Activated naive CD8-positive, alpha-beta T cell treated with anti-CD3 and anti-CD28 coated beads, Interleukin-2, amount 50 U/mL, for 24 hours (primary cell): ENCODE measurements around the gene UBXN6.

ENCODE experiments used
- ATAC-seq: fragments of 150-1000 bp; cut with Tn5 transposase; one replicate; pipeline ENCODE4 v1.10.0; 2021
- DNase-seq: peaks from one replicate; pipeline ENCODE4 v3.0.0; 2021
- H3K27ac Mint-ChIP-seq: one replicate; pipeline ENCODE4 v1.8.0; 2021; ENCODE audit warnings: mild to moderate bottlenecking, mixed read lengths
- H3K27me3 Mint-ChIP-seq: one replicate; pipeline ENCODE4 v1.8.0; 2021; ENCODE audit warnings: mixed read lengths
- H3K36me3 Mint-ChIP-seq: one replicate; pipeline ENCODE4 v1.8.0; 2021; ENCODE audit warnings: low read depth, mixed read lengths
- H3K4me1 Mint-ChIP-seq: one replicate; pipeline ENCODE4 v1.8.0; 2021; ENCODE audit warnings: mixed read lengths
- H3K4me3 Mint-ChIP-seq: one replicate; pipeline ENCODE4 v1.8.0; 2021; ENCODE audit warnings: mild to moderate bottlenecking, moderate library complexity, mixed read lengths
- H3K9me3 Mint-ChIP-seq: one replicate; pipeline ENCODE4 v1.8.0; 2021; ENCODE audit warnings: mixed read lengths

UBXN6 gene

GRCh38 chr19:4443966-4444764 lies 13.4 kb downstream of the UBXN6 start:
- no peaks in the 10 kb centered on the region for H3K9me3 Mint-ChIP-seq
- peaks cover 12% of the 10 kb centered on the region for H3K36me3 Mint-ChIP-seq
- H3K27me3 Mint-ChIP-seq = no peaks in the 10 kb centered on the region
- H3K27ac Mint-ChIP-seq = no peak overlapping the region
- no peak for ATAC-seq
- no peak for DNase-seq
- no peak overlapping the region for H3K4me3 Mint-ChIP-seq
- no peaks in the 10 kb centered on the region for H3K4me1 Mint-ChIP-seq

DNA sequence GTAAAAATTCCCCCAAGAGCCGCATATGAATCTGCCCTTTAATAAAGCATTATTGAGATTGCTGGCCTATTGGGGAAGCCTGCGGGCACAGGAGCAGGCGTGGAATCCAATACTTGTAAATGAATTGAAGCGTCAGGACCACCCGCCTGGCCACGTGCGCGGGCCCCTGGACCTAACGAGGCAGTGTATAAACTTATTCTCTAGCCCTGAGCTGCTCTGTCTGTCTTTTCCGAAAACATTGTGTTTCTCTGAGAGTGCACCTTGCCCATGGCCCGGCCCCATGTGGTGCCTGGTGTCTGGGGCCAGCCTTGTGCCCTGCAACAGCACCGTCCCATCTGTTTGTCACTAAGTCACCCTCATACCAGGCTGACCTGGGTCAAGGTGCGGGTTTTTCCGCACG lies 14.4 kb downstream of the UBXN6 start:
- H3K4me3 Mint-ChIP-seq = no peak overlapping the region
- no peaks in the 10 kb centered on the region for H3K9me3 Mint-ChIP-seq
- ATAC-seq (no peak), DNase-seq (no peak)
- peaks cover 17% of the 10 kb centered on the region for H3K36me3 Mint-ChIP-seq
- no peak overlapping the region for H3K27ac Mint-ChIP-seq
- no peaks in the 10 kb centered on the region for H3K27me3 Mint-ChIP-seq
- H3K4me1 Mint-ChIP-seq = no peaks in the 10 kb centered on the region

DNA sequence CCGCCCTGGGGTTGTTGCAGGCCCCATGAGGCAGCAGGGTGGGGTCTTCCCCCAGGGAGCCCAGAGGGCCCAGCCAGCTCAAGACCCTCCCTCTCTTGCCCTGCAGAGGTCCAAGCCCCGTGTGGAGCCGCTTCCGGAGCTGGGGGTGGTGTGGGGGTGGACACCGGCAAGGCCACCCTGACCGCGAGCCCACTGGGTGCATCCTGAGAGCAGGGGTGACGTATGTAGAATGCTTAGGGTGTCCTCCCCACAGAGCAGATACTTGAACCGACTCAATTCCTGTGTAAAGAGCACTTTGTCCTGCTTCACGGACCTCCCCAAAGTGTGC lies 14.8 kb downstream of the UBXN6 start:
- no peaks in the 10 kb centered on the region for H3K27me3 Mint-ChIP-seq
- DNase-seq (no peak), ATAC-seq (no peak)
- H3K27ac Mint-ChIP-seq = no peak overlapping the region
- no peak overlapping the region for H3K4me3 Mint-ChIP-seq
- H3K4me1 Mint-ChIP-seq = no peaks in the 10 kb centered on the region
- peaks cover 21% of the 10 kb centered on the region for H3K36me3 Mint-ChIP-seq
- H3K9me3 Mint-ChIP-seq = no peaks in the 10 kb centered on the region

GRCh38 chr19:4441994-4442818 lies 15.4 kb downstream of the UBXN6 start:
- no peaks in the 10 kb centered on the region for H3K9me3 Mint-ChIP-seq
- no peak overlapping the region for H3K27ac Mint-ChIP-seq
- H3K4me1 Mint-ChIP-seq = no peaks in the 10 kb centered on the region
- H3K4me3 Mint-ChIP-seq = no peak overlapping the region
- DNase-seq (no peak), ATAC-seq (no peak)
- no peaks in the 10 kb centered on the region for H3K27me3 Mint-ChIP-seq
- H3K36me3 Mint-ChIP-seq = peaks cover 22% of the 10 kb centered on the region

DNA sequence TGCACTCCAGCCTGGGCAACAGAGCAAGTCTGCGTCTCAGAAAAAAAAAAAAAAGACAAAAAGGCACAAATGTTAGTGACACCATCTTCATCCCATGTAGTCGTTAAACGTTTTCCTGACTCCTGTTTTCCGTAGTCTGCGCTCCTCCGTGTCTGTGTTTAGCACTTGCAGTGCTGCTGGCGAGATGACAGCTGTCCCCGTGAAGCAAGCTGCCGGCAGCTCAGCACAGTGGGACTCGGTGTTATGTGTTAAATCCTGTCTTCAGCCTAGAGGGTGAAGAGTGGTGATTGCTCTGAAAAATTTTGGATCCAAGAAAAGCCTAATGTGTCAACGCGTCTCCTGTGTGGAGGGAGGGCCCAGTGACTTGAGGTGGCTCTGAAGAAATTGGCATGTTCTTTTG lies 18.4 kb downstream of the UBXN6 start:
- Mint-ChIP-seq H3K4me1 (no peaks in the 10 kb centered on the region), H3K36me3 (peaks cover 29% of the 10 kb centered on the region), H3K9me3 (no peaks in the 10 kb centered on the region), H3K4me3 (no peak overlapping the region), H3K27me3 (no peaks in the 10 kb centered on the region), H3K27ac (no peak overlapping the region)
- DNase-seq (no peak), ATAC-seq (no peak)

DNA sequence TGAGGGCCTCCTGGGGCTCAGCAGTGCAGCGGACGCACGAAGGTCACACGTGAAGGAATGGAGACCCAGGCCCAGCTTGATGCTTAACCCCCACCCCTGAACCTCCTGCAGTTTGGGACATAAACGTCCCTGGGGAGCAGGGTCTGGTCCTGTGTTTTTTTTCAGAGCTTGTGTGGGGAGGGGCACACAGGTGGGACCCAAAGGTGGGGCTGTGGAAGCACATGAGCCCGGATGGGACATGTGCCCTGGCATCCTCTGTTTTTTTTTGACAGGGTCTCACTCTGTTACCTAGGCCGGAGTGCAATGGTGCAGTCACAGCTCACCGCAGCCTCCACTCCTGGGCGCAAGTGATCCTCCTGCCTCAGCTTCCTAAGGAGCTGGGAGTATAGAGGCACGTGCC lies 20.5 kb downstream of the UBXN6 start:
- no peak for DNase-seq
- peaks cover 37% of the 10 kb centered on the region for H3K36me3 Mint-ChIP-seq
- no peak for ATAC-seq
- no peak overlapping the region for H3K27ac Mint-ChIP-seq
- H3K4me3 Mint-ChIP-seq = no peak overlapping the region
- no peaks in the 10 kb centered on the region for H3K4me1 Mint-ChIP-seq
- H3K9me3 Mint-ChIP-seq = no peaks in the 10 kb centered on the region
- no peaks in the 10 kb centered on the region for H3K27me3 Mint-ChIP-seq

- Mint-ChIP-seq H3K27me3 (no peaks in the 10 kb centered on the region), H3K4me3 (no peak overlapping the region), H3K36me3 (peaks cover 44% of the 10 kb centered on the region), H3K27ac (no peak overlapping the region), H3K4me1 (peaks cover 3% of the 10 kb centered on the region), H3K9me3 (no peaks in the 10 kb centered on the region)
- no peak for DNase-seq
- ATAC-seq = no peak
Observed at GRCh38 chr19:4436231-4436630, 21.4 kb downstream of the UBXN6 start.

DNA sequence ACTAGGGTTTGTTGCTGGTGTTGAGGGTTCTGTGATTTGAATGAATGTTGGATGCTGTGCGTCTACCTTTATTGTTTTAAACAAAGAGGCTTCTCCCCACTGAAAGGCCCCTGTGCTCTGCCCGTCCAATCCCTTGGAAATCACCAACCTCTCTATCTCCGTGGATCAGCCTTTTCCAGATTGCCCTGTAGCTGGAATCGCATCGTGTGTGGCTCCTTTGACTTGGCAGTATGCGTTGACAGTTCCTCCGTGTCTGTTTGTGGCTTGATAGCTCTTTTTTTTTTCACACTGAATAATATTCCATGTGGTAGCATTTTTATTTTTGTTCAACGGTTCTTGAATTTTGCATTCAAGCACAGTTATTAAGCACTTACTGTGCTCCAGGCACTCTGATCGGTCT lies 23.2 kb downstream of the UBXN6 start:
- no peaks in the 10 kb centered on the region for H3K27me3 Mint-ChIP-seq
- no peak overlapping the region for H3K4me3 Mint-ChIP-seq
- no peaks in the 10 kb centered on the region for H3K9me3 Mint-ChIP-seq
- DNase-seq (no peak), ATAC-seq (no peak)
- no peak overlapping the region for H3K27ac Mint-ChIP-seq
- H3K4me1 Mint-ChIP-seq = peaks cover 3% of the 10 kb centered on the region
- peaks cover 50% of the 10 kb centered on the region for H3K36me3 Mint-ChIP-seq

DNA sequence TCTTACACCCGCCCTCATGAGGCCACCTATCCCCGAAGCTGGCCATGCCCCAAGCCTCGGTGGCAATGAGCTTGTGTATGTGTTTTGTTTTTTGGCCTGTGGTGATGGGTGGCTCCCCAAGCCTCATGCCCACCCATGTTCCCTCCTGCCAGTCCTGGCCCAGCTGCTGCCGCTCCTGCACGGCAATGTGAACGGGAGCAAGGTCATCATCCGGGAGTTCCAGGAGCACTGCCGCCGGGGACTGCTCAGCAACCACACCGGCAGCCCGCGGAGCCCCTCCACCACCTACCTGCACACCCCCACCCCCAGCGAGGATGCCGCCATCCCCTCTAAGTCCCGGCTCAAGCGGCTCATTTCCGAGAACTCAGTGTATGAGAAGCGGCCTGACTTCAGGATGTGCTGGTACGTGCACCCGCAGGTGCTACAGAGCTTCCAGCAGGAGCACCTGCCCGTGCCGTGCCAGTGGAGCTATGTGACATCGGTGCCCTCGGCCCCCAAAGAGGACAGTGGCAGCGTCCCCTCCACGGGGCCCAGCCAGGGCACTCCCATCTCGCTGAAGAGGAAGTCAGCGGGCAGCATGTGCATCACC lies 24.6 kb downstream of the UBXN6 start:
- H3K27me3 Mint-ChIP-seq = no peaks in the 10 kb centered on the region

GRCh38 chr19:4431808-4432674 lies 25.6 kb downstream of the UBXN6 start:
- peaks cover 47% of the 10 kb centered on the region for H3K36me3 Mint-ChIP-seq
- no peaks in the 10 kb centered on the region for H3K27me3 Mint-ChIP-seq
- DNase-seq = no peak
- H3K27ac Mint-ChIP-seq = no peak overlapping the region
- no peak overlapping the region for H3K4me3 Mint-ChIP-seq
- ATAC-seq = no peak
- H3K4me1 Mint-ChIP-seq = peaks cover 3% of the 10 kb centered on the region
- H3K9me3 Mint-ChIP-seq = no peaks in the 10 kb centered on the region

More for the DNA sequence above, 24.6 kb downstream of the UBXN6 start:
- peaks cover 50% of the 10 kb centered on the region for H3K36me3 Mint-ChIP-seq
- no peak overlapping the region for H3K27ac Mint-ChIP-seq
- DNase-seq (no peak), ATAC-seq (no peak)
- H3K4me1 Mint-ChIP-seq = peaks cover 3% of the 10 kb centered on the region
- H3K9me3 Mint-ChIP-seq = no peaks in the 10 kb centered on the region
- H3K4me3 Mint-ChIP-seq = no peak overlapping the region

- DNase-seq (no peak), ATAC-seq (no peak)
- H3K9me3 Mint-ChIP-seq = no peaks in the 10 kb centered on the region
- H3K36me3 Mint-ChIP-seq = peaks cover 47% of the 10 kb centered on the region
- no peak overlapping the region for H3K27ac Mint-ChIP-seq
- peaks cover 3% of the 10 kb centered on the region for H3K4me1 Mint-ChIP-seq
- no peak overlapping the region for H3K4me3 Mint-ChIP-seq
- H3K27me3 Mint-ChIP-seq = no peaks in the 10 kb centered on the region
Observed at GRCh38 chr19:4431296-4431695, 26.3 kb downstream of the UBXN6 start.

- Mint-ChIP-seq H3K27ac (no peak overlapping the region), H3K4me1 (peaks cover 3% of the 10 kb centered on the region), H3K36me3 (peaks cover 49% of the 10 kb centered on the region), H3K27me3 (no peaks in the 10 kb centered on the region), H3K9me3 (no peaks in the 10 kb centered on the region), H3K4me3 (no peak overlapping the region)
- ATAC-seq = peak; percentile 35
- DNase-seq = no peak
Observed at GRCh38 chr19:4430760-4431159, 26.8 kb downstream of the UBXN6 start.

GRCh38 chr19:4429771-4430171 lies 27.8 kb downstream of the UBXN6 start:
- peaks cover 3% of the 10 kb centered on the region for H3K4me1 Mint-ChIP-seq
- H3K27me3 Mint-ChIP-seq = no peaks in the 10 kb centered on the region
- ATAC-seq = no peak
- no peak for DNase-seq
- no peaks in the 10 kb centered on the region for H3K9me3 Mint-ChIP-seq
- H3K36me3 Mint-ChIP-seq = peaks cover 50% of the 10 kb centered on the region
- H3K4me3 Mint-ChIP-seq = no peak overlapping the region
- no peak overlapping the region for H3K27ac Mint-ChIP-seq

DNA sequence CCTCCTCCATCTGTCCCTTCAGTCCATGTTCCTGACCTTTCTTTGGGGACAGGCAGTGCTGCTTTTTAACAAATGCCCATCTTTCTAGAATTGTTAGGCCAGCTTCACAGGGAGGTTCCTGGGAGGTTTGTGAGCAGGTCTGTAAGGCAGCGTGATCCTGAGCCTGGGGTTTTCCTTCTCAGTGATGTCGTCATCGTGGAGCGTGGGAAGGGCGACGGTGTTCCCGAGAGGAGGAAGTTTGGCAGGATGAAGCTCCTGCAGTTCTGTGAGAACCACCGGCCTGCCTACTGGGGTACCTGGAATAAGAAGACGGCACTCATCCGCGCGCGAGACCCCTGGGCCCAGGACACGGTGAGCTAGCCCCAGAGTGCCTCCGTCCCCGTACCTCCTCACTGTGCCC lies 28.3 kb downstream of the UBXN6 start:
- no peak for DNase-seq
- Mint-ChIP-seq H3K36me3 (peaks cover 45% of the 10 kb centered on the region), H3K4me1 (peaks cover 3% of the 10 kb centered on the region), H3K27ac (no peak overlapping the region), H3K9me3 (no peaks in the 10 kb centered on the region), H3K27me3 (no peaks in the 10 kb centered on the region), H3K4me3 (no peak overlapping the region)
- ATAC-seq = no peak
